AG09319 (cell line): Measurements from ENCODE around the gene FYB1.

Source experiments
- DNase-seq: peaks from one replicate; pipeline ENCODE4 v3.0.0-alpha.2; 2010; ENCODE audit warnings: low read depth; ENCODE audit errors: extremely low read depth
- TF ChIP-seq, protein P1 (sequence below): IDR thresholded peaks from 2 replicates; pipeline ENCODE4 v1.5.1; 2011; ENCODE audit warnings: low read depth, mild to moderate bottlenecking, inconsistent platforms, low read length, moderate library complexity

FYB1 gene

DNA sequence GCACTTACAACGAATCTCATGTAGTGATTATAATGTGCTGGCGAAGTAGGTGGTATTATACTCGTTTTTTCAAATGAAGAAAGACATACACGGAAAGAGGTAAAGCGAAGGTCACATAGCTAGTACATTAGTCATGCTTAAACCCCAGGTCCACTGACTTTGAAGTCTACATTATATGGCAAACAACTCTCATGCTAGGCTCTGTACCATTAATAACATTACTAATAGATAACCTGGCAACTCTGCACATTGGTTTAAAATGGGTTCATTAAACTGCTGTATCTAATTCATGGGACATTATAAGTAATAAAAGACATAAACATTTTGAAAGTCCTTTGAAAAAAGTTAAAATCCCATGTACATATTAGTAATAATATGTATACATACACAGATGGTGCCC is 21.2 kb downstream of the FYB1 start:
- no peak for DNase-seq
- TF ChIP-seq, protein P1, sequence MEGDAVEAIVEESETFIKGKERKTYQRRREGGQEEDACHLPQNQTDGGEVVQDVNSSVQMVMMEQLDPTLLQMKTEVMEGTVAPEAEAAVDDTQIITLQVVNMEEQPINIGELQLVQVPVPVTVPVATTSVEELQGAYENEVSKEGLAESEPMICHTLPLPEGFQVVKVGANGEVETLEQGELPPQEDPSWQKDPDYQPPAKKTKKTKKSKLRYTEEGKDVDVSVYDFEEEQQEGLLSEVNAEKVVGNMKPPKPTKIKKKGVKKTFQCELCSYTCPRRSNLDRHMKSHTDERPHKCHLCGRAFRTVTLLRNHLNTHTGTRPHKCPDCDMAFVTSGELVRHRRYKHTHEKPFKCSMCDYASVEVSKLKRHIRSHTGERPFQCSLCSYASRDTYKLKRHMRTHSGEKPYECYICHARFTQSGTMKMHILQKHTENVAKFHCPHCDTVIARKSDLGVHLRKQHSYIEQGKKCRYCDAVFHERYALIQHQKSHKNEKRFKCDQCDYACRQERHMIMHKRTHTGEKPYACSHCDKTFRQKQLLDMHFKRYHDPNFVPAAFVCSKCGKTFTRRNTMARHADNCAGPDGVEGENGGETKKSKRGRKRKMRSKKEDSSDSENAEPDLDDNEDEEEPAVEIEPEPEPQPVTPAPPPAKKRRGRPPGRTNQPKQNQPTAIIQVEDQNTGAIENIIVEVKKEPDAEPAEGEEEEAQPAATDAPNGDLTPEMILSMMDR = no peak

DNA sequence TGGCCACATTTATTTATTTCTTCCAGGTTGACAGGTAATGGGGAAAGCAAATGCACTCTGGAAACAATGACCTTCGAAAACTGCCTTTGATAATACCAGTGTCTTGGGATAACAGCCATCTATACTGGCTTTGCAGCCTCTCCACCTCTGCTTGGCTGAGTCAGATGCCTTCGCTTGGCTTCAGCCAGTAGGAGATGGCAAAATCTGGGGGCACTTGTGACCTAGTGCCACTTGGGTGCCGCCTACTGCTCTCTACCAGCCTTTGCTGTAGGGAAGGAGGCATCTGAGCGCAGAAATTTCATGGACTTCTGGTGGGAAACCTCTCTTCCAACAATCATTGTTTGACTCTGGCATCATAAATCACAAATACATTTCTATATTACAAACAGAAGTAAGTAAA is 21.8 kb downstream of the FYB1 start:
- DNase-seq = no peak
- TF ChIP-seq, protein P1 = no peak

DNA sequence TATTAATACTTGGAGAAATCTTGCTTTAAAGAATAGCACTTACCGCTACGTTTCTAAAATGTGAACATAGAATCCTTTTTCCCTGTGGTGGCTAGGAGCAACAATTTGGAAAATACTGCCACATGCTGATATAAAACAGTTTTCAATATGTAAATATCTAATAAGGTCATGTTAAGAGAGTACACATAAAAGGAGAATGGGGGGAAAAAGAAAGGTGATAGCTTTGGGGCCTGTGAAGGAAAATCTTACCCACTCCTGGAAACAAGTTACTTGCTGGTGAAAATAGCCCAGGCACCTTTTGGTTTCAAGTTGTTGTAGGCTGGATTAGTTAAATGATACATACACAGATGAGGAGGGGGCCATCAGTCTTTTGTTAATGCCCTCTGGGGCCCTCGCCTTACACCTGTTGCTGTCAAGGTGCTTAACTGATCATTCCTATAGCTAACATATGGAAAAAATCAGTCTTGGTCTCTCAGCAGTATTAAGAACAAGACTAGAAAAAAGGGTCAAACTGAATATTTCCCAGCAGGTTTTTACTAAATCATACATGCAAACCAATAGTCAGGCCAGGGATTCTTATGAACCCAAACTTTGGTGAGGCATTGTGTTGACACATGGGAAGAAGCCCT is 24.1 kb downstream of the FYB1 start:
- no peak for DNase-seq
- TF ChIP-seq, protein P1 = no peak

DNA sequence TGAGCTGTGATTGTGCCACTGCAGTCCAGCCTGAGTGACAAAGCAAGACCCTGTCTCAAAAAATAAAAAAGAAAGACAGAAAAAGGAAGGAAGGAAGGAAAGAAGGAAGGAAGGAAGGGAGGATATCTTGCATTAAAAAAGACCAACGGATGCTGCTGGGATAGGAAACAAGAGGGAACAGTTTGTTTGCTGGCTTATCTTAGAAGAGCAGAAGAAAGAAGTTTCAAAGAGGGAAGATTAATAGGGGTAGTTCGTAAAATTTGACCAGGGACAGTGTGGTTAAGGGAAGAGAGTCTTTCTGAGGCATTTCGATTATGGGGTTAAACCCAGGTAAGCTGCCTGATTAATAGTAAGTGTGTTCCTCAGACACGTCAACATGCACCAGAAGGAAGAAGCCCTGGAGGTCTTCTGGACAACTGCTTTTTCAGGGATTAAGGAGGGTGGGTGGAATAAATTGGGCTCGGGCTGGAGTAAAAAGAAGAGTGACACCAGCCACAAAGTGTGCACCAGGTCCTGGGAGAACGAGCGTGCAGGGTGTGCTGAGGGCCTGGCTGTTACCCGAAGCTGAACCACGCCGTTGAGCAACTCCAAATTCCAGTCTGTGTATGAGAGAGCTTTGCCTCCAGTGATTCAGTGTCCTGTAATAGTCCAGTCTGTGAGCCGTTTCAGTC is 24.8 kb downstream of the FYB1 start:
- peak; percentile 49 for DNase-seq
- TF ChIP-seq, protein P1 = no peak

DNA sequence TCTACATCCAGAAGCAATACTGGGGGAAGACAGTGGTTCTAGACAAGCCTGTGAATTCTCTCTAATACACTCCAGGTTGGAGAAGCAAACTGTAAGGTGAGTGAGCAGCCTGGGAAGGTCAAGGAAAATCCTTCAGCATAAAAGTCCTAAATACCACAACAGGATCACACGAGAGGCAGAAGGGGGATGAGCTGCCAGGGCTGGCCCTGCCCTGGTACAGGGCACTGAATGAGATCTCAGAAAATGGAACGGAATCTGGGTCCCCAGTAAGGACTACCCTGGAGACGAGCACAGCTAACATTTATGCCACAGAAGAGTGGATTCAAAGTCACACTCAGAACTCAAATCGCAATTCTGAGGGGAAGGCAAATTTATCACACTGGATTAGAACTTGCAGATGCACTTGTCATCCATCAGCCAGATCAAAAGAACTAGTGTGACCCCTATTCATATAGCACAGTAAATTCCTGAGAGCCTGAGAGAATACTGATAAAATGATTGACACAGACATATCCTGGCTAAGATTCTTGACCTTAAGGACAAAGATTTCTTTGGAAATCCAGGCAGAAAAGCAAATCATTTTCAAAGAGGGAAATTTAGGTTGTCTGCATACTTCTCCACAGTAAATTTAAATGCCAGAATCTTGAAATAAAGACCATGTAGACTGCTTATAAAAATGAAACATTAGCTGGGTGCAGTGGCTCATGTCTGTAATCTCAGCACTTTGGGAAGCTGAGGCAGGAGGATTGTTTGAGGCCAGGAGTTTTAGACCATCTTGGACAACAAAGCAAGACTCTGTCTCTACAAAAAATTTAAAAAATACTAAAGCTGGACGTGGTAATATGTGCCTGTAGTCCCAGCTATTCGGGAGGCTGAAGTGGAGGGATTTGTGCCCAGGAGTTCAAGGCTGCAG is 25.6 kb downstream of the FYB1 start:
- DNase-seq = no peak
- TF ChIP-seq, protein P1 = no peak

DNA sequence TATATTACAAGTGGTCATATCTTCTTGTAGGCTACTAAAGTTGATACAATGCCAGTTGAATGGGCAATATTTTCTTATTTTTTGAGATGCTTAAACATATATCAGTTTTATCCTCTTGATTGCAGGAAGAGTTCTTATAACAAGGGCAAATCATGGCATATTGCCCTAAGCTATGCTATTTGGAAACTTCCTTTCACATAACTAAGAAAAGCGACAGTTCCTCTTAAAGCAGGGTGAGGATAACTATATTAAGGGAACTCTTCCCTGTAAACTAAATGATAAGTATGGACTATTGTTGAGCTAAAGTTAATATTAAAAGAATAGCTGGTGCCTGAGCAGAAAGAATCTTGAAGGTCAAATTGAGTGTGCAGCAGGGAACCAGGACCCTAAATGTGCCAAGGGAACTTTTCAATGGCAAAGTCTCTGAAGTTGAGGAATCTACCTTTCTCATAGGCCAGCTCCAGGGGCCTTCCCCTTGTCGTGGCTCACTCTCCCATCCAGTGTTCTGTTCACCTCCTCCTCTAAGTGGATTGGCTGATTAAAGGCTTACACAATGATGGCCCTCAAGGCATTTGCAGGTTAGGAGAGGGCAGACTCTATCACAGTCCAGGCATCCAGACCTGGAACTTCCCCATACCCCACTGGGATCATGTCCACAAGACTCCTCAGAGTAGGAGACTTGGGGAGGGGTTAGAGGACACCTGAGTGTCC is 26.8 kb downstream of the FYB1 start:
- TF ChIP-seq, protein P1 = no peak
- DNase-seq = no peak
